HG03103 (cell line): ENCODE measurements around the gene ZNF543.
"Not testable (repeated sequence)": the region's sequence is repeated elsewhere in the genome, so short reads cannot be mapped to it uniquely, and the experiment has no call there.

Source experiments
- ATAC-seq: cut with Tn5 transposase; IDR thresholded peaks from one replicate; pipeline ENCODE4 v1.9.1; 2021; ENCODE audit warnings: low read depth; ENCODE audit not compliant: unreplicated experiment

ZNF543 gene

DNA sequence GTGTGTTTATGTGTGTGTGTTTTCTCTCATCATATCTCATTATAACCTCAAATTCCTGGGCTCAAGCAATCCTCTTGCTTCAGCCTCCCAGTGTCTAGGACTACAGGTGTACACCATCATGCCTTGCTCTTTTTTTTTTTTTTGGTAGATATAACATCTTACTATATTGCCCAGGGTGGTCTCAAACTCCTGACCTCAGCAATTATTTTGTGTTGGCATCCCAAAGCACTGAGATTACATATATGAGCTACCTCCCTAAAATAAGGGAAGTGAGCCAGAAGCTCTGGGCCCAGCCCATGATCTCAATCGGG is 448 bp upstream of the ZNF543 start:
- no peak for ATAC-seq

GRCh38 chr19:57321116-57321515 is 844 bp downstream of the ZNF543 start:
- ATAC-seq = no peak

DNA sequence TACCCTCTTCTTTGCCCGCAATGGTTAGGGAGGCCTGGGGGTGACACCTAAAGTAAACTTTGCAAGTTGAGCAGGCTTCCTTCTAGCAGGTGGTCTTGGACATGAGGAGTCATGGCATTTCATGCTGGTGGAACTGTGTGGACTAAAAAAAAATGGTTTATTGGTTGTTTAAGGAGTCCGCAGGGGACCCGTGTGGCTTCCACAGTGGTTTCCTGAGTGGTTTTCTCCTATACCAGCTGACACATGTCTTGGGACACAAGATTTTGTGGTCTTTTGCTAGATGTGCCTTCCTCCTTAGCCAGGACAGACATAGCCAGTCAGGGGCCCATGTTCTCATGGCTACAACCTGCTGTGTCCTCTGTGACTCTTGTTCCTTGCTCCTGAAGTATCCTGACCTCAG is 1.5 kb downstream of the ZNF543 start:
- ATAC-seq = no peak

DNA sequence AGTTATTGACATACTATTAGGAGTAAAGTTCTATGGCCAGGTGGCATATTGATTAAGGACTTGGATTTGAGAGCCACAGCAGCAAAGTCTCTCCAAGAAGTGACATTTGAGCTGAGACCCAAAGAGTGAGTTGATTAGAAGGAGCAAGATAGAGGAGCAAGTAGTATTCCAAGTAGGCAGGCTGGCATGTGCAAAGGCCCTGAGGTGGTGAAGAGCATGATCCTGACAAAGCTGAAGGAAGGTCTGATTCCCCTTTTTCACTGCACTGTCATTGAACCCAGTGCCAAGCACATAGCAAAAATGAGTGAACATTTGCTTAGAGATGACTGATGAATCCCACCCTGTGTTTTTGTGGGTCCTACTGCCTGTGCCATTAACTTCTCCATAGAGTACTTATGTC is 4.7 kb downstream of the ZNF543 start:
- no peak for ATAC-seq

- no peak for ATAC-seq
Observed at GRCh38 chr19:57327993-57328392, 7.7 kb downstream of the ZNF543 start.

- ATAC-seq = no peak
Observed at GRCh38 chr19:57334191-57334590, 13.9 kb downstream of the ZNF543 start.

DNA sequence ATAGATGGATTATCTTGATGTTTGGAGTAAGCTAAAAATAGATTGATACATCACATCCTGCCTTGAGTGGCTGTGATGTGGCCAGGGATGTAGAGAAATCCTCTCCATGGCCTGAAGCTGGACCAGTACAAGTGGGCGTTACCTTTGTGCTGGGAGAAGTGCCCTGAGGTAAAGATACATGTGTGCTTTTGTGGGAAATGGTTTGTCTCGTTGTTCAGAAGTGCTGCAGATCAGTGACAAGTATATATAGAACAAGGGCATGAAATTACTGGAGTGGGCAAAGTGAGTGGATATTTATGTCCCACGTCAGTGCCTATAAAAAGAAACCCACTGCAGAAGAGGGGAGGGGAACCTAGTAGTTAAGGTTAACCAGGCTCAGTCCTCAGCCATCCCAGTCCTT is 18.6 kb downstream of the ZNF543 start:
- ATAC-seq = no peak

- no peak for ATAC-seq
Observed at GRCh38 chr19:57342582-57342981, 22.3 kb downstream of the ZNF543 start.

GRCh38 chr19:57348136-57348535 is 27.9 kb downstream of the ZNF543 start:
- no peak for ATAC-seq

GRCh38 chr19:57350877-57351805 is 30.9 kb downstream of the ZNF543 start, which contains the start of gene ZNF304:
ZNF304 (plus strand) TSS chr19:57351271; CDS start chr19:57351665, 394 bp downstream.
- ATAC-seq = peak; percentile 85

- ATAC-seq = no peak
Observed at GRCh38 chr19:57351867-57352266, 31.6 kb downstream of the ZNF543 start.

DNA sequence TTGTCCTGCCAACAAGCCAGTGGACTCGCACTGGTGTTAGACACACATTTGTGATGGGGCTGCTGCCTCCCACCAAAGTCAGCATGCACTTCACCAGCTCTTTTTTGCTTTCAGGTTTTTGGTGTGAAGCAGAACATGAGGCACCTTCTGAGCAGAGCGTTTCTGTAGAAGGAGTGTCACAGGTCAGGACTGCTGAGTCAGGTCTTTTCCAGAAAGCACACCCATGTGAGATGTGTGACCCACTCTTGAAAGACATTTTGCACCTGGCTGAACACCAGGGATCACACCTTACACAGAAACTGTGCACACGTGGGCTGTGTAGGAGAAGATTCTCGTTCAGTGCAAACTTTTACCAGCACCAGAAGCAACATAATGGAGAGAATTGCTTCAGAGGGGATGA is 35.6 kb downstream of the ZNF543 start:
- ATAC-seq = no peak

DNA sequence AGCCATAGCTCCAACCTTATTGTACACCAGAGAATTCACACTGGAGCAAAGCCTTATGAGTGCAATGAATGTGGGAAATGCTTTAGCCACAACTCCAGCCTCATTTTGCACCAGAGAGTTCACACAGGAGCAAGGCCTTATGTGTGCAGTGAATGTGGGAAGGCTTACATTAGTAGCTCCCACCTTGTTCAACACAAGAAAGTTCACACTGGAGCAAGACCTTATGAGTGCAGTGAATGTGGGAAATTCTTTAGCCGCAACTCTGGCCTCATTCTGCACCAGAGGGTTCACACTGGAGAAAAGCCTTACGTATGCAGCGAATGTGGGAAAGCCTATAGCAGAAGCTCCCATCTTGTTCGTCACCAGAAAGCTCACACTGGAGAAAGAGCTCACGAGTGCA is 37.1 kb downstream of the ZNF543 start:
- no peak for ATAC-seq

DNA sequence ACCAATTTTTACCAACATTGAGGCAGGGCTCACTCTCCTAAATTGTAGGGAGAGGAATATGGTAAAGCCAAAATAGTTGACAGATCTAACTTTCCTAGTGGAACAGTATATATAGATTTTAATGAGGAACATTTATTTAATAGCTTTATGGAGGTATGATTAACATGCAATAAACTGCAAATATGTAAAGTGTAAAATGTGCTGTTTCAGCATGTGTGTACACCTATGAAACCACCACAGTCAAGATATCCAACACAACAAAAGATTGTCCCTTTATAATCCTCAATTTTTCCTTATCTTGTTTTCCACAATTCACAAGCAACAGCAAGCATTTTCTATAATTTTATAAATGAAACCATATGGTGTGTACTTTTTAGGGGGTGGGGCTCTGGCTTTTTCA is 39.0 kb downstream of the ZNF543 start:
- ATAC-seq = no peak

DNA sequence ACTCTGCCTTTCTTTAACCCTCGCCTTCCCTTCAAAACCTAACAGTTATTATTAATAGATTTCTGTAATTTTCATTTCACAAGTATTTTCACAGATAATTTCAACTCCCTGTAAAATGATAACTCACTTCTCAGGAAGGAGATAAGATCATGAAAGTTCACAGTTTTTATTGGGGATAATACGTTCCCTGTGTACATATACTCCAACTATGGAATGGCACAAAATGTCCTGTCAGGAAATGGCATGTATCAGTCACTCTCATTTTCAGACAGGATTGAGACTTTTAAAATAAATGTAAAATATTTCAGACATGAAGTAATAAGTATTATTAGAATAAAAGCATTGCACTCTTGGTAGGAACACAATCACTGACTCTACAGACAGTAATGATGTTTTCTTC is 42.1 kb downstream of the ZNF543 start:
- ATAC-seq = no peak

GRCh38 chr19:57362997-57363687 is 42.9 kb downstream of the ZNF543 start, which contains the start of the genes TRAPPC2B and ZNF547:
TRAPPC2B (plus strand) TSS chr19:57363551; CDS start chr19:57364834, 1,283 bp downstream.
ZNF547 (plus strand) TSS chr19:57363551; CDS start chr19:57368556, 5,005 bp downstream.
- ATAC-seq = peak; percentile 95

DNA sequence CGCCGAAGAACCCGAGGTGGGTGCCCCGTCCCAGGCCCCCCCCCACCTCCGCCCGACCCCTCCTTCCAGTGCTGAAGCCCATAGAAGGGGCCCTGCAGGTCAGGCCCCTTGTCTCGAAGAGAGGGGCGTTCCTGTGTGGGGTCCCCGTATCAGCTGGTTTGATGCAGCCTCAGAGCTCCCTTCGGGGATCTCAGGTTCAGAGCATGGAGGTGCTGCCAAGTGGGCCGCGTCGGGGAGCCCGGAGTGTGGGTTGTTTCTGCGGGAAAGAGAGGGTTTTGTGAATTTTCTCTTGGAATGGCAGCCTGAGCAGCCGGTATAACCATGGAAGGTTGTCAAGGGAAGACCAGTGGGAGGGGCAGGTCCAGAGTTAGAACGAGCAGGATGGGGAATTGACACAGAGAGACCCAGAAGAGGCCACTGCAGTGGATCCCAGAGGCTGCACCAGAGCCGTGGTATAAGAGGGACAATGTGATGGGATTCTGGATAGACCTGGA is 43.5 kb downstream of the ZNF543 start:
- ATAC-seq = no peak

- no peak for ATAC-seq
Observed at GRCh38 chr19:57366776-57367175, 46.5 kb downstream of the ZNF543 start.

GRCh38 chr19:57374179-57374578 is 53.9 kb downstream of the ZNF543 start:
- ATAC-seq = no peak

GRCh38 chr19:57374647-57375046 is 54.4 kb downstream of the ZNF543 start:
- not testable (repeated sequence) for ATAC-seq

DNA sequence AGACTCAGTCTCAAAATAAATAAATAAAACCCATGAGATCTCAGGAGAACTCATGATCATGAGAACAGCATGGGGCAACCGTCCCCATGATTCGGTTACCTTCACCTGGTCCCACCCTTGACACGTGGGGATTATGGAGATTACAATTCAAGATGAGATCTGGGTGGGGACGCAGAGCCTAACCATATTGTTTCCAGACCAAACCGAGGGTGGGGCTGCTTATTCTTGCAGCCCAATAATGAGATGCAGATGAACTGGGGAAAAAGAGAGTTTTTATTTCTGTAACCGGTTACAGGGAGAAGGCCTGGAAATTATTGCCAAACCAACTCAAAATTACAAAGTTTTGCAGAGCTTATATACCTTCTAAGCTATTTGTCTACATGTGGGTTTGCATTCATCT is 55.9 kb downstream of the ZNF543 start:
- ATAC-seq = no peak
